Transverse colon (tissue), 4 donors: Measurements from ENCODE around the gene TRIM25. TPM values are rescaled to one million over a fixed set of nuclear protein-coding genes. Genes with fewer than 3 reads are reported as not detected.
A peak's percentile ranks its signal among the peaks of the same experiment; 100 is the strongest.

Source experiments
- DNase-seq: peaks from one replicate; pipeline ENCODE4 v3.0.0-alpha.2; 2019
- H3K27ac ChIP-seq, 4 donors: fragments of 200-600 bp; sonication (generic); 2 replicates each; pipeline ENCODE4 v1.5.1; 2016 to 2018; ENCODE audit warnings: inconsistent platforms in 4 of 4
- H3K27me3 ChIP-seq: fragments of 200-600 bp; sonication (generic); 2 replicates; pipeline ENCODE4 v1.5.1; 2017; ENCODE audit warnings: inconsistent platforms
- H3K36me3 ChIP-seq, 4 donors: fragments of 200-600 bp; sonication (generic); 2 replicates each; pipeline ENCODE4 v1.5.1; 2017 to 2019; ENCODE audit warnings: inconsistent platforms in 4 of 4
- H3K4me1 ChIP-seq, 4 donors: fragments of 200-600 bp; sonication (generic); 2 replicates each; pipeline ENCODE4 v1.5.1; 2017 to 2020; ENCODE audit warnings: inconsistent platforms in 4 of 4
- H3K4me3 ChIP-seq, 4 donors: fragments of 200-600 bp; sonication (generic); 1 replicate in 1 of 4; 2 replicates in 3 of 4; pipeline versions ENCODE4 v1.5.1 to v1.6.1; 2017 to 2019; ENCODE audit warnings: inconsistent platforms in 4 of 4
- H3K9me3 ChIP-seq, 2 donors: fragments of 200-600 bp; sonication (generic); 2 replicates each; pipeline ENCODE4 v1.5.1; 2017 to 2019; ENCODE audit warnings: inconsistent platforms in 2 of 2
- CTCF ChIP-seq, 5 experiments: fragments of 200-600 bp in 3 of 5; fragments of 450-650 bp in 2 of 5; sonication (generic) in 3 of 5; IDR thresholded peaks; 1 replicate in 2 of 5; 2 replicates in 3 of 5; pipeline ENCODE4 v1.5.1; 2016 to 2017; ENCODE audit warnings: antibody characterized with exemption in 5 of 5, inconsistent platforms in 3 of 5, mild to moderate bottlenecking in 2 of 5, moderate library complexity in 1 of 5
- EP300 ChIP-seq: sonication (generic); formaldehyde crosslinking; IDR thresholded peaks from one replicate; pipeline ENCODE4 v1.6.1; 2017; ENCODE audit warnings: antibody characterized with exemption, low read depth
- POLR2A ChIP-seq: fragments of 450-650 bp; IDR thresholded peaks from one replicate; pipeline ENCODE4 v1.6.1; 2016; ENCODE audit warnings: antibody characterized with exemption, mild to moderate bottlenecking, moderate library complexity
- POLR2AphosphoS5 ChIP-seq, 3 donors: sonication (generic); formaldehyde crosslinking; IDR thresholded peaks; one replicate each; pipeline ENCODE4 v1.6.1; 2016; ENCODE audit warnings: antibody characterized with exemption in 3 of 3
- WGBS, 2 donors: methylation state at CpG; one replicate each; pipeline ENCODE4 v1.1.5; 2018; ENCODE audit warnings: low coverage in 1 of 2; 5-methylcytosine and 5-hydroxymethylcytosine counted together
- in situ Hi-C, 4 donors: fragments of 200-750 bp; cut with MboI; loops; one replicate each; pipeline versions ENCODE4 v1.15.0 to v1.15.1; 2017; ENCODE audit warnings: low sequenced_read_pairs in 3 of 4, low pct_ligation_motif_present in 1 of 4, low pct_unique_long_range_greater_than_20kb in 1 of 4
- intact Hi-C: fragments of 100-400 bp; cut with DNase I; formaldehyde crosslinking; loops from one replicate; pipeline ENCODE4 v1.15.1; 2023; ENCODE audit warnings: low total_unique reads
- total RNA-seq, 4 donors: library from RNA; depleted of rRNA; stranded (reverse); fragments of >200 nt; gene quantifications; one replicate each; pipeline ENCODE4 v1.1.0, GENCODE V29; 2016

The TRIM25 gene
- total RNA-seq, result 100 to 1,000 TPM in 2 of 4 donors, 10 to 100 TPM in 2; 67.5 to 251 (median 97.7) TPM

- in situ Hi-C loops (no loop called here), intact Hi-C loops (no loop called here)
- H3K36me3 ChIP-seq, result no peaks in the 10 kb centered on the region
- DNase-seq, result peak; percentile 95
- 0% methylated on average over 3 to 7 of the region's 58 CpGs for WGBS, 2 donors
- H3K4me3 ChIP-seq, result peak within 1 kb of the TSS; percentile 59 to 80 (median 76)
- TF ChIP-seq POLR2A (peak; percentile 99), EP300 (no peak), POLR2AphosphoS5 (IDR thresholded peaks at IDR 0.05) (peak; percentile 99), CTCF (IDR thresholded peaks at IDR 0.05) (no peak)
- peak within 1 kb of the TSS; percentile 91 to 98 (median 94) for H3K27ac ChIP-seq
- no peaks in the 10 kb centered on the region for H3K27me3 ChIP-seq
- H3K4me1 ChIP-seq, result peaks cover 12 to 61% (median 44%) of the 10 kb centered on the region in 4 donors
- H3K9me3 ChIP-seq, result no peaks in the 10 kb centered on the region
These were observed at the start of gene TRIM25 for GRCh38 chr17:56913867-56914580. TSS of gene TRIM25 (minus strand) at chr17:56914049. CDS start at chr17:56913988, 61 bp downstream.

- no peaks in the 10 kb centered on the region for H3K9me3 ChIP-seq
- no peaks in the 10 kb centered on the region for H3K36me3 ChIP-seq
- peak within 1 kb of the TSS; percentile 83 to 97 (median 91) for H3K27ac ChIP-seq
- intact Hi-C loops (no loop called here), in situ Hi-C loops (no loop called here)
- H3K27me3 ChIP-seq, result no peaks in the 10 kb centered on the region
- TF ChIP-seq POLR2A (peak; percentile 43), POLR2AphosphoS5 (IDR thresholded peaks at IDR 0.05) (peak; percentile 12 to 71 (median 46)), CTCF (IDR thresholded peaks at IDR 0.05) (peak; percentile 99 to 100 (median 99)), EP300 (no peak)
- peak within 1 kb of the TSS; percentile 82 to 100 (median 92) for H3K4me3 ChIP-seq
- WGBS, 2 donors, result 3 to 42% methylated on average over 4 to 59 of the region's 59 CpGs
- peaks cover 10 to 17% (median 14%) of the 10 kb centered on the region in 4 donors for H3K4me1 ChIP-seq
- peak; percentile 95 for DNase-seq
These were observed 47.0 kb upstream of the TRIM25 start, which contains the start of gene COIL for GRCh38 chr17:56960596-56961538. TSS of gene COIL (minus strand) at chr17:56961050. CDS start at chr17:56961019, 31 bp downstream.

- no peaks in the 10 kb centered on the region for H3K27me3 ChIP-seq
- DNase-seq, result no peak
- no peaks in the 10 kb centered on the region for H3K36me3 ChIP-seq
- no peak overlapping the region for H3K27ac ChIP-seq
- WGBS, 2 donors, result 98 to 100% methylated on average over 1 to 5 of the region's 5 CpGs
- TF ChIP-seq POLR2A (no peak), EP300 (no peak), CTCF (IDR thresholded peaks at IDR 0.05) (no peak)
- H3K4me3 ChIP-seq, result no peak overlapping the region
- no peaks in the 10 kb centered on the region for H3K9me3 ChIP-seq
- in situ Hi-C loops, result no loop called here
- peaks cover 10 to 16% (median 14%) of the 10 kb centered on the region in 4 donors for H3K4me1 ChIP-seq
- intact Hi-C loops, result no loop called here
These were observed 43.1 kb upstream of the TRIM25 start for GRCh38 chr17:56956992-56957391.

GRCh38 chr17:56949595-56949994 is 35.7 kb upstream of the TRIM25 start:
- in situ Hi-C loops (loop anchor here in 1 of 4 donors (25.0 kb wide), 1 partner anchor 137 kb away; no protein-coding TSS in a partner anchor), intact Hi-C loops (no loop called here)
- H3K27me3 ChIP-seq, result no peaks in the 10 kb centered on the region
- 71 to 72% methylated on average over 1 to 3 of the region's 3 CpGs for WGBS, 2 donors
- no peak overlapping the region for H3K27ac ChIP-seq
- no peak for TF ChIP-seq POLR2AphosphoS5 (IDR thresholded peaks at IDR 0.05)
- TF ChIP-seq EP300, result no peak
- no peak for TF ChIP-seq POLR2A
- TF ChIP-seq CTCF (IDR thresholded peaks at IDR 0.05), result no peak
- no peaks in the 10 kb centered on the region for H3K4me1 ChIP-seq
- no peak overlapping the region for H3K4me3 ChIP-seq
- H3K36me3 ChIP-seq, result peaks cover 0 to 38% (median 16%) of the 10 kb centered on the region in 4 donors
- H3K9me3 ChIP-seq, result no peaks in the 10 kb centered on the region
- DNase-seq, result no peak
